HFFc6 (cell line): ENCODE data around the gene THSD7B. TPM values are rescaled to one million over a fixed set of nuclear protein-coding genes. Genes with fewer than 3 reads are reported as not detected.
A peak's percentile ranks its signal among the peaks of the same experiment; 100 is the strongest.

Source experiments
- DNase-seq: peaks from one replicate; pipeline ENCODE4 v3.0.0-alpha.2; 2018
- H3K27ac Mint-ChIP-seq: 2 replicates; pipeline ENCODE4 v1.8.0; 2020; ENCODE audit warnings: mild to moderate bottlenecking, mixed read lengths
- H3K27me3 Mint-ChIP-seq: 2 replicates; pipeline ENCODE4 v1.8.0; 2021; ENCODE audit warnings: mild to moderate bottlenecking, moderate library complexity, mixed read lengths; ENCODE audit not compliant: insufficient read depth
- H3K36me3 Mint-ChIP-seq: 2 replicates; pipeline ENCODE4 v1.8.0; 2021; ENCODE audit warnings: low read depth, mixed read lengths
- H3K4me1 Mint-ChIP-seq: 2 replicates; pipeline ENCODE4 v1.8.0; 2020; ENCODE audit warnings: low read depth, mixed read lengths
- H3K4me3 Mint-ChIP-seq: 2 replicates; pipeline ENCODE4 v1.8.0; 2020; ENCODE audit warnings: mild to moderate bottlenecking, moderate library complexity, mixed read lengths
- H3K9me3 Mint-ChIP-seq: 2 replicates; pipeline ENCODE4 v1.8.0; 2020; ENCODE audit warnings: mild to moderate bottlenecking, mixed read lengths
- CTCF ChIP-seq: fragments of 200-600 bp; sonication (generic); IDR thresholded peaks from 2 replicates; pipeline ENCODE4 v1.5.0; 2021; ENCODE audit warnings: antibody characterized with exemption, mild to moderate bottlenecking
- total RNA-seq, 6 experiments: library from RNA; stranded (reverse); fragmentation: NEBNext Ultra II Directional; extraction: Animal tissue kit (Norgen Biotek cat#: 25700); gene quantifications; 2 replicates in 1 of 6; 3 replicates in 5 of 6; pipeline ENCODE4 v1.2.3, GENCODE V29; 2021

The THSD7B gene
- total RNA-seq, 6 experiments from 2014 or later, result 0.10 to 0.25 (median 0.22) TPM; not detected in 2

- no peaks in the 10 kb centered on the region for H3K9me3 Mint-ChIP-seq
- H3K36me3 Mint-ChIP-seq, result no peaks in the 10 kb centered on the region
- H3K4me3 Mint-ChIP-seq, result no peak overlapping the region
- H3K27ac Mint-ChIP-seq, result no peak overlapping the region
- TF ChIP-seq CTCF, result peak; percentile 75
- H3K27me3 Mint-ChIP-seq, result peaks cover 4% of the 10 kb centered on the region; the same call in 1 of the 2 replicates
- peak; percentile 3 for DNase-seq
- no peaks in the 10 kb centered on the region for H3K4me1 Mint-ChIP-seq
Measured at GRCh38 chr2:136932700-136933099, 167.4 kb downstream of the THSD7B start.

- Mint-ChIP-seq H3K4me1 (no peaks in the 10 kb centered on the region), H3K36me3 (no peaks in the 10 kb centered on the region), H3K27me3 (peaks cover 4% of the 10 kb centered on the region; the same call in 1 of the 2 replicates), H3K4me3 (no peak overlapping the region), H3K27ac (no peak overlapping the region), H3K9me3 (no peaks in the 10 kb centered on the region)
- DNase-seq, result no peak
- peak; percentile 26; the same call in 1 of the 2 replicates for TF ChIP-seq CTCF
Measured at GRCh38 chr2:136935119-136935518, 169.8 kb downstream of the THSD7B start.

- Mint-ChIP-seq H3K4me1 (no peaks in the 10 kb centered on the region), H3K36me3 (no peaks in the 10 kb centered on the region), H3K4me3 (no peak overlapping the region), H3K27me3 (no peaks in the 10 kb centered on the region), H3K9me3 (no peaks in the 10 kb centered on the region; the same call in 1 of the 2 replicates), H3K27ac (no peak overlapping the region)
- TF ChIP-seq CTCF, result no peak
- DNase-seq, result no peak
Measured at GRCh38 chr2:136956050-136956449, 190.7 kb downstream of the THSD7B start.

- Mint-ChIP-seq H3K36me3 (no peaks in the 10 kb centered on the region), H3K27ac (no peak overlapping the region), H3K4me1 (no peaks in the 10 kb centered on the region), H3K9me3 (no peaks in the 10 kb centered on the region; the same call in 1 of the 2 replicates), H3K4me3 (no peak overlapping the region), H3K27me3 (no peaks in the 10 kb centered on the region)
- DNase-seq, result no peak
- TF ChIP-seq CTCF, result no peak
Measured at GRCh38 chr2:136957044-136957443, 191.7 kb downstream of the THSD7B start.

GRCh38 chr2:136962105-136962725 lies 196.9 kb downstream of the THSD7B start:
- no peaks in the 10 kb centered on the region for H3K36me3 Mint-ChIP-seq
- peaks cover 3% of the 10 kb centered on the region; the same call in 1 of the 2 replicates for H3K27me3 Mint-ChIP-seq
- H3K9me3 Mint-ChIP-seq, result no peaks in the 10 kb centered on the region; the same call in 1 of the 2 replicates
- H3K4me3 Mint-ChIP-seq, result no peak overlapping the region
- H3K4me1 Mint-ChIP-seq, result no peaks in the 10 kb centered on the region
- TF ChIP-seq CTCF, result no peak
- no peak overlapping the region for H3K27ac Mint-ChIP-seq
- no peak for DNase-seq
